Measurements from ENCODE around the gene KCNMA1.
A peak's percentile ranks its signal among the peaks of the same experiment; 100 is the strongest.

The KCNMA1 gene

GRCh38 chr10:77121829-77122228 lies 515.8 kb downstream of the KCNMA1 start:
- DNase-seq = no peak

DNA sequence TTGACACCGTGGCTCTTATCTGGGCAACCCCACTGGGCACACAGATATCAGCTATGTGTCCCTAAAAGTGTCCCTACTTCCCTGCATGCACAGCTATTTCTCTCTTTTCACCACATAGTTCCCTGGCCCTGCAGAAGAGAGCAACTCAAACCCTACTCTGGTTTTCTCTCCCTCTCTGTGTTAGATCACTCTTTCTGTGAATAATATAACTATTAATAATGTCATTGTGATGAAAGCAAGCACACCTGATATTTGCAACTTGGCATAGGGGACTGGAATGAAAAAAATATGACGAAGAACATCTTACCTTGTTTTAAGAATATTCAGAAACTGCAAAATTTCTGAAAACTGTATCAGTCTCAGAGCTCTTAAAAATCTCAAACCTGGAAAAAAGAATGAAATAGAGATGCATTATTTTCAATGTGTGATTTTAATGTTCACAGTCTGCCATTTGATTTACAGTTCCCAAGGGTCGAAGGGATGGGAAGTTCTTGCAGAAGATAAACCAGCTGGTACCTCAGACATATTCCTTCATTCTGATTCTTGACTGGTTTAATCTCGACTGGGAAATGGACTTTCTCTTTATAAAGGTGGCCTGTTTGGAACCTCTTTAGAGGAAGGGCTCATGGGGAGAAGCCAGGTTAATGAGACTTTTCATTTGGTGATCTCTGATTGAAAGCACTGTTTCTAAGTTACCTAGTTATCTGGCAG lies 516.8 kb downstream of the KCNMA1 start:
- no peak for DNase-seq

DNA sequence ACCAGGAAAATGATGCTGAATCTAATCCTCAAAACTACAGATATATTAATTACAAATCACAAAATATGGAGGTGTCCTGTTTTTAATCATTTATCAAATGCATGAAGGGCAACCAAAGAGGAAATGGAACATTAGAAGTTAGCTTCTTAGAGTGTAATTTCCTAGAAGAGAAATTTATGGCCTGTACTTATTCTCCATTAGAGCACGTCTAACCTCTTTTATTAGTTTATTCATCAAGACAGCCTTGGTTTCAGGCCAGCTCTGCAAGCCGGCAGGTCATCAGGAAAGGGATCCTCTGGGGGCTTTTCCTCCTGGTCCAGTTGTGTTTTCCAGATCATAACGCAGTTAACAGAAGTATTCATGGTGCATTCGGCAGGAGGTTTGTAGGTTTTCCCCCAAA lies 517.6 kb downstream of the KCNMA1 start:
- DNase-seq = no peak

DNA sequence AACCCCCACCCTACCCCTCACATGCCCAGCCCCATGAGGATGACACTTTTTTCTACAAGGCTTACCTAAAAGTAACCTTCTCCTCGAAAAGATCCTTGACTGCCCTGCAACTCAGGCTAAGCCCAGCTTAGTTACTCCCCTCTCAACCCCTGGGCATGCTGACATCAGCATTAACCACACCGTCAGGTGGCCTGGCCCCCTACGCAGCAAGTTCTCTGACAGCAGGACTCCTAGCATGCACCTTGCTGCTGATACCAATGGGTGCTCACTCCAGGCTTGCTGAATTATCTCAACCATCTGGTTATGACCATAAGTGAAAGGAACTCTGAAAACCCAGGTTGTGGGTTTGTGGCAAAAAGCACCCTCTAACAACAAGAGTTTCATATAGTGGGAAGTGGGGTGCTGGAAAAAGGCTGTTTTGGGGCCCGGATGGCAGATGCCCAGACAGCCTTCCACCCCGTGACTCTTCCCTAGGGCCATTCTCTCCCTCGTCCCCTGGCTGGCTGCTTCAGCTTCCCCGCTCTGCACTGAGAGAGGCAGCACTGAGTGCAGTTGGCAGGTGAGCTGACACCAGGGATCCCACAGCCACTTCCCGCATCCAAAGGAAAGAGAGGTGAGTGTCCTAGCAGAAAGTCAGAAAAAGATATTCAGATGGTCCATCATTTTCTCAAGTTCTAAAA lies 518.9 kb downstream of the KCNMA1 start:
- no peak for DNase-seq

DNA sequence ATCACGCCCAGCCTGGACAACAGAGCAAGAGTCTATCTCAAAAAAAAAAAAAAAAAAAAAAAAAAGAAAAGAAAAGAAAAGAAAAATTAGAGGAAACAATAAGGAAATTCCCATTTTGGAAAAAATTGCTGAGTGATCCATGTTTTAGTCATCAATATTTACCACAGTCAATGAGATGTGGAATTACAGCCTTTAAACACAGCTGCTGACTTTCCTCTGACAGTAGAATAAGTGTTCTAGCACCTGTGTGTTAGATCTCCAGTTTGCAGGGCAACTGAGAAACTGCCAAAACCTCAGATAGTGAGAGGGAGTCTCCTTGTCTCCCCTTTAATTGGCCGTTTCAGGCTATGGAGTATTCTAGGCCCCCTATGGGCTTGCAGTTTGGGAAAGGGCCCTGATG lies 520.1 kb downstream of the KCNMA1 start:
- no peak for DNase-seq

- no peak for DNase-seq
Observed at GRCh38 chr10:77116904-77117303, 520.7 kb downstream of the KCNMA1 start.

DNA sequence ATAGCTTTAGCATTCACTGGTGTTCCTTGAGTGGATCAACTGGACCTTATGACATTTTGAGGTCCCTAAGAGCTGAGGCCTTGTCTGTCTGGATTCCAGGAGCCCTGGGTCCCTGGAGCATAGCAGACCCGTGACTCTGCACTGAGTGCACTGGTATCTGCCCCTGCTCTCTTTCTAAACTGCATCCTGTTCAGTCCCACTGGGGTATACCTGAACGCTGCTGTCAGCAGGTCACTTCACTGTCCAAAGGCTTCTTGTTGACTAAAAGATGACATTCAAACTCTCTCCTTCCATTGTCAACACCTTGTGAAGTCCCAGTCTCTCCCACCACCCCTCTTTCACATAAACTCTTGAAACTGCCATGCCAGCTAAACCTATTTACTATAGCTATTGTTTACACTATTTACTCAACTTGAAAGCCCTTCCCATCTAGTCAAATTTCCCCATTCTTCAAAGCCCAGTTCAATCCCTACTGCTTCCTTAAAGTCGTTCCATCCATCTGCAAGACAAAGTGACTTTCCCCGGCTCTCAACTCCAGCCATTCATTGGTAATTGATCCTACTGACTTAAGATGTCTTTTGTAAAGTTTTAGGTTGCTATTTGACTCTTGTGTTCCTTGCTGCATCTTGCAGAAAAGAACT lies 523.3 kb downstream of the KCNMA1 start:
- DNase-seq = no peak

GRCh38 chr10:77111611-77112550 lies 525.7 kb downstream of the KCNMA1 start:
- peak; percentile 34 for DNase-seq

DNA sequence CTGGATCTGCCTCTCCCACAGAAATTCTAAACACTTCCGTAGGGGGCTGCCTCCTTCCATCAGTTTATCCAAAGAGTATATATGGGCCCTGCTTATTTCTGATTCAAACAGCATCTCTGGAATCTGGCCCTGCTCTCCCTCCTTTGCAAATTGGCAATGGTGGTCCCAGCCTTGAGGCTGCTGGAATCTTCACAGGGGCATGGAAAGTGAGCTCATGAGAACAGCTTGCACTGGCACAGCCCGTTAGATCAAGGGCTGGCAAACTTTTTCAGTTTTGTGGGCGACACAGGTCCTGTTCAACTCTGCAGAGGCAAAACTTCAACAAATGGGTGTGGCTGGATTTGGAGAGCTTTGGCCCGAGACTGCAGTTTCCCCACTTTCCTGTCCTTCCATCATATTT lies 526.9 kb downstream of the KCNMA1 start:
- no peak for DNase-seq

- DNase-seq = no peak
Observed at GRCh38 chr10:77109351-77109994, 528.1 kb downstream of the KCNMA1 start.

DNA sequence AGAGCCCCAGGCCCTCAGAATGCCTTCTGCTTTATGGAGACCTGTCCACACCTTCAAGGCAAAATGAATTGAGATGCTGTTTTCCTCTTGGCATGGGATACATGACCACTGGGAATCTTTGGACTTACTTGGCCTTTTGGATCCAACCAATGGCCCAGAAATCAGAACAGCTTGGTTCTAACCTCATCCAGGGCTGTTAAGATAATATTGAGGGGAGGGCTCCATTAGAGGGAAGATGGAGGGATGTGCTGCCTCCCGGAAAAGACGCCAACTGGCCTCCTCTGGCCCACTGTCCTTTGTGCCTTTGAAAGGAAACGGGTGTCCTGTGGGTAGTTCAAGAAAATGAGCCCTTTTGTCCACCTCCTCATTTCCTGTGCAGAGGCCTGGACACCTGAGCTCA lies 530.9 kb downstream of the KCNMA1 start:
- DNase-seq = no peak

- DNase-seq = no peak
Observed at GRCh38 chr10:77105761-77106221, 531.8 kb downstream of the KCNMA1 start.

DNA sequence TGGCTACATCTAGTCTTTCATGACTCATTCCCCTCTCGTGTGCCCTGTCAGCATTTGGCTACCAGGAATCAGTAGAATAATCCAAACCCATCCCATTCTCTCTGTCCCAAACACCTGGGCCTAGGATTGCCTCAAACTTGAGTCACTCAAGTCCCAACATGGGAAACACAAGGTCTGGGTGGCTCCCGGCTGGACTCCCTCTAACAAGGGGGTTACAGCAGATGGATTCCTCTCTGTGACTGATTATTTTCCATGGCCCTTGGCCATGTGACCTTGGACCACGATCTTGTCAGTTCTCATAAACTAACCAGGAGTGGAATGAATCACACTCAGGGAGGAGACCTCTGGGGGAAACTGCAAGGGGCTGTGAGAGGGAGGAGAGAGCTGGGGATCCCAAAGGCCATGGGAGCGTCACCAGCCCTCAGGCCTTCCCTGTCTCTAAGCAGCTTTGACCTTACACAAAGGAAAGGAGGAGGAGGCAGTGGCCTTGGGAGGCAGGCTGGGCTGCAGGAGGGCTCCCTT lies 533.1 kb downstream of the KCNMA1 start:
- DNase-seq = no peak

GRCh38 chr10:77103213-77103612 lies 534.4 kb downstream of the KCNMA1 start:
- DNase-seq = no peak

- DNase-seq = no peak
Observed at GRCh38 chr10:77101341-77101740, 536.3 kb downstream of the KCNMA1 start.

GRCh38 chr10:77099136-77099535 lies 538.5 kb downstream of the KCNMA1 start:
- DNase-seq = no peak

DNA sequence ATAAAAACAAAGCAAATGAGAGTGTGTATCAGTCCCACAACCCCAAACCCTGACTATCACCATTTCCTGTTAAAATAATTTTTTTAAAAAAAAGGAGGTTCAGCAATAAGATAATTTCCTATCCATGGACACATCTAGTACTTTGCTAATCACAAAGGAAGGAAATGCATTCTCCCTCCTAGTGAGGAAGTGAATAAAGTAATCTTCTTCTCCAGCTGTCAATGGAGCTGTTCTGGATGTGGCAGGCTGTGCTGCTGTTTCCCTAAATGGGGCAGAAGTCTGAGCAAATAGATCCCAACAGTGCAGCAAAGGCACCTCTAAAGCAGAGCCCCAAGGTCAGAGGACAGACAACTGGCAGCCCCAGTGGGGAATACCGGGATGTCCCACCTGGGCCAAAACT lies 540.0 kb downstream of the KCNMA1 start:
- no peak for DNase-seq

GRCh38 chr10:77093126-77093525 lies 544.5 kb downstream of the KCNMA1 start:
- no peak for DNase-seq

DNA sequence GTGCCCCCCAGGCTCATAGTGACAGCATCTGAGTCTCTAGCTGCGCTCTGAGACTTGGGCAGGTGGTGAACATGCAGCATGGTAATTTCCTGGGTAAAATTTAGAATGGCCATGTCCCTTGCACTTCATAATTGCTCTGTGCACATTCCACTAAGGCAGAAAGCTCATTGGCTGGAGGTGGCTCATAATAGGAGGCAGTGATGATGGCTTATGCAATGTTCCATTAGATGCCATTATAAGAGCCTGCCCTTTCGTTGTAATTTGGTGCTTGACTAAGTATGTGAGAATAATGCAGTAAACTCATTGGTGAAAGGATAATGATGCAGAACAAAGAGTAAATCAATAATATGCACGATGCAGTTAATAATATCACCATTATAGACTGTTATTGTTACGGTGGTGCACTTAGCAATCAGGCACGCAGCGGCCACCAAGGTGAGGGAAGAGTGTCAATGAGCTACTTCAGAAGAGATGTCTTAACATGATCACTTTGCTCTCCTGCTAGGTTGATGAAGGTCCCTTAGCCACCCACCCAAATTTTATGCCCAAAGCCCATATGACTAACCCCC lies 545.9 kb downstream of the KCNMA1 start:
- no peak for DNase-seq

- no peak for DNase-seq
Observed at GRCh38 chr10:77090381-77091356, 546.9 kb downstream of the KCNMA1 start.

- no peak for DNase-seq
Observed at GRCh38 chr10:77087366-77087765, 550.2 kb downstream of the KCNMA1 start.

All from NCI-H1694 treated with DMSO at 0.1 percent for 48 hours (cell line).